ENCODE data around the gene ATG2B. TPM values are rescaled to one million over a fixed set of nuclear protein-coding genes. Genes with fewer than 3 reads are reported as not detected.

ATG2B gene
- total RNA-seq, 5 donors from 2014 or later (not counting 1 experiment from before 2014, with no cell fraction given) = 27.7 to 37.3 (median 31.5) TPM

GRCh38 chr14:96252323-96252998, 110.7 kb downstream of the ATG2B start:
- no peaks in the 10 kb centered on the region for H3K4me1 ChIP-seq (ENCODE audit: control insufficient read depth in 1 of 2, extremely low read depth in 1 of 2, insufficient read depth in 2 of 2, low read length in 2 of 2)
- no peaks in the 10 kb centered on the region for H3K4me1 Mint-ChIP-seq
- H3K9me3 ChIP-seq = no peaks in the 10 kb centered on the region
- no peak overlapping the region for H3K27ac ChIP-seq (ENCODE audit: low read length)
- no peaks in the 10 kb centered on the region for H3K36me3 Mint-ChIP-seq
- POLR2A ChIA-PET = no interaction called here
- CTCF ChIA-PET = no interaction called here
- no peak overlapping the region for H3K4me3 ChIP-seq (ENCODE audit: control insufficient read depth in 1 of 2, extremely low read depth in 1 of 2, low read length in 1 of 2)
- H3K27me3 Mint-ChIP-seq = peaks cover 52 to 62% of the 10 kb centered on the region in 2 donors
- no peak for DNase-seq
- H3K27me3 ChIP-seq (replicated peaks in 1 of 2; ENCODE audit: control insufficient read depth in 2 of 2, extremely low read depth in 1 of 2, insufficient read depth in 2 of 2, low read length in 1 of 2) = peaks cover 0 to 49% of the 10 kb centered on the region in 2 experiments
- 80% methylated on average over 18 of the region's 19 CpGs for WGBS (ENCODE audit: insufficient coverage)
- no peak overlapping the region for H3K4me3 Mint-ChIP-seq
- H3K9me3 Mint-ChIP-seq = no peaks in the 10 kb centered on the region
- ATAC-seq (replicated peaks in 1 of 4) = no peak
- no peak overlapping the region for H3K27ac Mint-ChIP-seq
- H3K36me3 ChIP-seq (ENCODE audit: control insufficient read depth in 2 of 2, extremely low read depth in 1 of 2, insufficient read depth in 1 of 2, low read length in 1 of 2) = no peaks in the 10 kb centered on the region

- peaks cover 0 to 45% of the 10 kb centered on the region in 2 experiments for H3K27me3 ChIP-seq (replicated peaks in 1 of 2; ENCODE audit: control insufficient read depth in 2 of 2, extremely low read depth in 1 of 2, insufficient read depth in 2 of 2, low read length in 1 of 2)
- ATAC-seq (replicated peaks in 1 of 4) = no peak
- H3K9me3 ChIP-seq = no peaks in the 10 kb centered on the region
- DNase-seq = no peak
- CTCF ChIA-PET = interaction anchor here in 1 of 2 donors (0.5 kb wide), 1 partner anchor 21 kb away, joined by 7 read pairs; no protein-coding TSS in a partner anchor
- peaks cover 50 to 61% of the 10 kb centered on the region in 2 donors for H3K27me3 Mint-ChIP-seq
- no peaks in the 10 kb centered on the region for H3K36me3 ChIP-seq (ENCODE audit: control insufficient read depth in 2 of 2, extremely low read depth in 1 of 2, insufficient read depth in 1 of 2, low read length in 1 of 2)
- POLR2A ChIA-PET = no interaction called here
- no peak overlapping the region for H3K27ac Mint-ChIP-seq
- no peaks in the 10 kb centered on the region for H3K4me1 ChIP-seq (ENCODE audit: control insufficient read depth in 1 of 2, extremely low read depth in 1 of 2, insufficient read depth in 2 of 2, low read length in 2 of 2)
- no peaks in the 10 kb centered on the region for H3K4me1 Mint-ChIP-seq
- no peak overlapping the region for H3K27ac ChIP-seq (ENCODE audit: low read length)
- no peak overlapping the region for H3K4me3 Mint-ChIP-seq
- H3K4me3 ChIP-seq (ENCODE audit: control insufficient read depth in 1 of 2, extremely low read depth in 1 of 2, low read length in 1 of 2) = no peak overlapping the region
- no peaks in the 10 kb centered on the region for H3K9me3 Mint-ChIP-seq
- H3K36me3 Mint-ChIP-seq = no peaks in the 10 kb centered on the region
- WGBS (ENCODE audit: insufficient coverage) = 55% methylated on average over 2 of the region's 4 CpGs
Observed at GRCh38 chr14:96251656-96252155, 111.4 kb downstream of the ATG2B start.

GRCh38 chr14:96250485-96250884, 112.7 kb downstream of the ATG2B start:
- H3K4me1 ChIP-seq (ENCODE audit: control insufficient read depth in 1 of 2, extremely low read depth in 1 of 2, insufficient read depth in 2 of 2, low read length in 2 of 2) = no peaks in the 10 kb centered on the region
- H3K27me3 ChIP-seq (replicated peaks in 1 of 2; ENCODE audit: control insufficient read depth in 2 of 2, extremely low read depth in 1 of 2, insufficient read depth in 2 of 2, low read length in 1 of 2) = peaks cover 0 to 42% of the 10 kb centered on the region in 2 experiments
- ChIA-PET POLR2A (no interaction called here), CTCF (no interaction called here)
- Mint-ChIP-seq H3K27me3 (peaks cover 48 to 54% of the 10 kb centered on the region in 2 donors), H3K9me3 (peaks cover 0 to under 1% (median 0%) of the 10 kb centered on the region in 3 donors), H3K4me3 (no peak overlapping the region), H3K36me3 (no peaks in the 10 kb centered on the region), H3K4me1 (no peaks in the 10 kb centered on the region), H3K27ac (no peak overlapping the region)
- 66% methylated on average over 3 of the region's 3 CpGs for WGBS (ENCODE audit: insufficient coverage)
- H3K36me3 ChIP-seq (ENCODE audit: control insufficient read depth in 2 of 2, extremely low read depth in 1 of 2, insufficient read depth in 1 of 2, low read length in 1 of 2) = no peaks in the 10 kb centered on the region
- ATAC-seq (replicated peaks in 1 of 4) (no peak), DNase-seq (no peak)
- H3K9me3 ChIP-seq = no peaks in the 10 kb centered on the region
- H3K27ac ChIP-seq (ENCODE audit: low read length) = no peak overlapping the region
- no peak overlapping the region for H3K4me3 ChIP-seq (ENCODE audit: control insufficient read depth in 1 of 2, extremely low read depth in 1 of 2, low read length in 1 of 2)

GRCh38 chr14:96249029-96249428, 114.1 kb downstream of the ATG2B start:
- no peak overlapping the region for H3K27ac Mint-ChIP-seq
- POLR2A ChIA-PET = no interaction called here

GRCh38 chr14:96247031-96247430, 116.1 kb downstream of the ATG2B start:
- no peaks in the 10 kb centered on the region for H3K36me3 Mint-ChIP-seq
- peaks cover 0 to 6% (median 0%) of the 10 kb centered on the region in 3 donors for H3K9me3 Mint-ChIP-seq
- DNase-seq (no peak), ATAC-seq (replicated peaks in 1 of 4) (no peak)
- CTCF ChIA-PET = interaction anchor here in 1 of 2 donors (0.7 kb wide), 1 partner anchor 51 kb away, joined by 3 read pairs; no protein-coding TSS in a partner anchor
- POLR2A ChIA-PET = no interaction called here
- Histone ChIP-seq H3K36me3 (ENCODE audit: control insufficient read depth in 2 of 2, extremely low read depth in 1 of 2, insufficient read depth in 1 of 2, low read length in 1 of 2) (no peaks in the 10 kb centered on the region), H3K9me3 (no peaks in the 10 kb centered on the region), H3K4me1 (ENCODE audit: control insufficient read depth in 1 of 2, extremely low read depth in 1 of 2, insufficient read depth in 2 of 2, low read length in 2 of 2) (no peaks in the 10 kb centered on the region), H3K27me3 (replicated peaks in 1 of 2; ENCODE audit: control insufficient read depth in 2 of 2, extremely low read depth in 1 of 2, insufficient read depth in 2 of 2, low read length in 1 of 2) (peaks cover 0 to 14% of the 10 kb centered on the region in 2 experiments), H3K27ac (ENCODE audit: low read length) (no peak overlapping the region), H3K4me3 (ENCODE audit: control insufficient read depth in 1 of 2, extremely low read depth in 1 of 2, low read length in 1 of 2) (no peak overlapping the region)
- no peaks in the 10 kb centered on the region for H3K4me1 Mint-ChIP-seq
- H3K4me3 Mint-ChIP-seq = no peak overlapping the region
- no peak overlapping the region for H3K27ac Mint-ChIP-seq
- H3K27me3 Mint-ChIP-seq = peaks cover 22 to 35% of the 10 kb centered on the region in 2 donors
- 84% methylated on average over 4 of the region's 6 CpGs for WGBS (ENCODE audit: insufficient coverage)

More at GRCh38 chr14:96249029-96249428, 114.1 kb downstream of the ATG2B start:
- WGBS (ENCODE audit: insufficient coverage) = 60% methylated on average over 2 of the region's 5 CpGs
- no peaks in the 10 kb centered on the region for H3K9me3 ChIP-seq
- Mint-ChIP-seq H3K27me3 (peaks cover 39 to 51% of the 10 kb centered on the region in 2 donors), H3K36me3 (no peaks in the 10 kb centered on the region), H3K9me3 (peaks cover 0 to 6% (median 0%) of the 10 kb centered on the region in 3 donors), H3K4me1 (no peaks in the 10 kb centered on the region), H3K4me3 (no peak overlapping the region)
- ATAC-seq (replicated peaks in 1 of 4) = no peak
- no peak for DNase-seq
- H3K27me3 ChIP-seq (replicated peaks in 1 of 2; ENCODE audit: control insufficient read depth in 2 of 2, extremely low read depth in 1 of 2, insufficient read depth in 2 of 2, low read length in 1 of 2) = peaks cover 0 to 34% of the 10 kb centered on the region in 2 experiments
- no peak overlapping the region for H3K4me3 ChIP-seq (ENCODE audit: control insufficient read depth in 1 of 2, extremely low read depth in 1 of 2, low read length in 1 of 2)
- no peaks in the 10 kb centered on the region for H3K36me3 ChIP-seq (ENCODE audit: control insufficient read depth in 2 of 2, extremely low read depth in 1 of 2, insufficient read depth in 1 of 2, low read length in 1 of 2)
- H3K4me1 ChIP-seq (ENCODE audit: control insufficient read depth in 1 of 2, extremely low read depth in 1 of 2, insufficient read depth in 2 of 2, low read length in 2 of 2) = no peaks in the 10 kb centered on the region
- CTCF ChIA-PET = no interaction called here
- H3K27ac ChIP-seq (ENCODE audit: low read length) = no peak overlapping the region

- Histone ChIP-seq H3K27me3 (replicated peaks in 1 of 2; ENCODE audit: control insufficient read depth in 2 of 2, extremely low read depth in 1 of 2, insufficient read depth in 2 of 2, low read length in 1 of 2) (peaks cover 0 to 11% of the 10 kb centered on the region in 2 experiments), H3K4me3 (ENCODE audit: control insufficient read depth in 1 of 2, extremely low read depth in 1 of 2, low read length in 1 of 2) (no peak overlapping the region), H3K4me1 (ENCODE audit: control insufficient read depth in 1 of 2, extremely low read depth in 1 of 2, insufficient read depth in 2 of 2, low read length in 2 of 2) (no peaks in the 10 kb centered on the region), H3K27ac (ENCODE audit: low read length) (no peak overlapping the region), H3K36me3 (ENCODE audit: control insufficient read depth in 2 of 2, extremely low read depth in 1 of 2, insufficient read depth in 1 of 2, low read length in 1 of 2) (no peaks in the 10 kb centered on the region), H3K9me3 (no peaks in the 10 kb centered on the region)
- POLR2A ChIA-PET = no interaction called here
- no peaks in the 10 kb centered on the region for H3K36me3 Mint-ChIP-seq
- CTCF ChIA-PET = no interaction called here
- H3K9me3 Mint-ChIP-seq = peaks cover 0 to 6% (median 0%) of the 10 kb centered on the region in 3 donors
- 80% methylated on average over 1 of the region's 1 CpG for WGBS (ENCODE audit: insufficient coverage)
- H3K27ac Mint-ChIP-seq = no peak overlapping the region
- peaks cover 19 to 29% of the 10 kb centered on the region in 2 donors for H3K27me3 Mint-ChIP-seq
- no peaks in the 10 kb centered on the region for H3K4me1 Mint-ChIP-seq
- no peak overlapping the region for H3K4me3 Mint-ChIP-seq
- DNase-seq = no peak
- no peak for ATAC-seq (replicated peaks in 1 of 4)
Observed at GRCh38 chr14:96246539-96246847, 116.6 kb downstream of the ATG2B start.

Measured in T-cell (primary cell).